Trophoblast cell (in vitro differentiated cells and primary cell): ENCODE measurements around the gene NFIC.

Source experiments
- DNase-seq, 2 donors: peaks; one replicate each; pipeline ENCODE4 v3.0.0-alpha.2; 2016
- H2AFZ ChIP-seq: 2 replicates; pipeline ENCODE4 v1.6.1; 2013; ENCODE audit warnings: low read length, moderate library complexity, mild to moderate bottlenecking; ENCODE audit not compliant: insufficient read depth, poor library complexity
- H2AK5ac ChIP-seq: 2 replicates; pipeline ENCODE4 v1.6.1; 2013; ENCODE audit warnings: mild to moderate bottlenecking, low read length
- H2BK120ac ChIP-seq: 2 replicates; pipeline ENCODE4 v1.6.1; 2013; ENCODE audit warnings: low read length, mild to moderate bottlenecking, moderate library complexity; ENCODE audit not compliant: insufficient read depth, poor library complexity
- H2BK12ac ChIP-seq: 2 replicates; pipeline ENCODE4 v1.6.1; 2013; ENCODE audit warnings: mild to moderate bottlenecking, low read length, moderate library complexity
- H2BK5ac ChIP-seq: 2 replicates; pipeline ENCODE4 v1.6.1; 2013; ENCODE audit warnings: low read length, low read depth, moderate library complexity, mild to moderate bottlenecking; ENCODE audit not compliant: poor library complexity
- H3K14ac ChIP-seq: 2 replicates; pipeline ENCODE4 v1.6.1; 2013; ENCODE audit warnings: mild to moderate bottlenecking, low read length
- H3K18ac ChIP-seq: 2 replicates; pipeline ENCODE4 v1.6.1; 2013; ENCODE audit warnings: mild to moderate bottlenecking, low read length
- H3K23ac ChIP-seq: 2 replicates; pipeline ENCODE4 v1.6.1; 2013; ENCODE audit warnings: low read length
- H3K27ac ChIP-seq: 2 replicates; pipeline ENCODE4 v1.5.1; 2013; ENCODE audit warnings: low read depth, mild to moderate bottlenecking, inconsistent platforms, low read length, moderate library complexity
- H3K27me3 ChIP-seq: 2 replicates; pipeline ENCODE4 v1.6.1; 2013; ENCODE audit warnings: inconsistent platforms, mild to moderate bottlenecking, low read length, moderate library complexity; ENCODE audit not compliant: insufficient read depth
- H3K36me3 ChIP-seq, 2 experiments: 1 replicate in 1 of 2; 2 replicates in 1 of 2; pipeline ENCODE4 v1.6.1; 2013; ENCODE audit warnings: low read length in 2 of 2, mild to moderate bottlenecking in 2 of 2, moderate library complexity in 1 of 2; ENCODE audit not compliant: insufficient read depth in 2 of 2, control insufficient read depth in 1 of 2
- H3K4ac ChIP-seq: 2 replicates; pipeline ENCODE4 v1.6.1; 2013; ENCODE audit warnings: low read depth, mild to moderate bottlenecking, low read length, moderate library complexity
- H3K4me1 ChIP-seq, 2 experiments: 1 replicate in 1 of 2; 2 replicates in 1 of 2; pipeline ENCODE4 v1.6.1; 2013; ENCODE audit warnings: low read length in 2 of 2, mild to moderate bottlenecking in 2 of 2, moderate library complexity in 1 of 2; ENCODE audit not compliant: insufficient read depth in 2 of 2, control insufficient read depth in 1 of 2
- H3K4me2 ChIP-seq: 2 replicates; pipeline ENCODE4 v1.6.1; 2013; ENCODE audit warnings: inconsistent platforms, mild to moderate bottlenecking, low read length, moderate library complexity
- H3K4me3 ChIP-seq: 2 replicates; pipeline ENCODE4 v1.5.1; 2013; ENCODE audit warnings: mild to moderate bottlenecking, low read depth, low read length, inconsistent platforms
- H3K79me1 ChIP-seq: one replicate; pipeline ENCODE4 v1.6.1; 2013; ENCODE audit warnings: low read length
- H3K79me2 ChIP-seq: 2 replicates; pipeline ENCODE4 v1.6.1; 2013; ENCODE audit warnings: low read length, mild to moderate bottlenecking; ENCODE audit not compliant: control insufficient read depth, insufficient read depth, poor library complexity
- H3K9ac ChIP-seq: 2 replicates; pipeline ENCODE4 v1.6.1; 2013; ENCODE audit warnings: mild to moderate bottlenecking, low read length
- H3K9me3 ChIP-seq: 2 replicates; pipeline ENCODE4 v1.6.1; 2013; ENCODE audit warnings: low read depth, mild to moderate bottlenecking, control low read depth, inconsistent platforms, low read length; ENCODE audit not compliant: insufficient read depth
- H4K12ac ChIP-seq: 2 replicates; pipeline ENCODE4 v1.6.1; 2013; ENCODE audit warnings: low read depth, mild to moderate bottlenecking, low read length, moderate library complexity
- H4K8ac ChIP-seq: 2 replicates; pipeline ENCODE4 v1.6.1; 2013; ENCODE audit warnings: low read depth, mild to moderate bottlenecking, low read length, moderate library complexity
- H4K91ac ChIP-seq: one replicate; pipeline ENCODE4 v1.6.1; 2013; ENCODE audit warnings: low read depth, mild to moderate bottlenecking, low read length, moderate library complexity
- WGBS: extraction: QIAGEN DNeasy Blood & Tissue Kit; methylation state at CpG from one replicate; pipeline ENCODE4 v1.1.7; 2013; ENCODE audit warnings: missing lambda C conversion rate; ENCODE audit not compliant: insufficient read length, insufficient coverage; ENCODE audit errors: extremely low coverage; 5-methylcytosine and 5-hydroxymethylcytosine counted together

Gene NFIC

DNA sequence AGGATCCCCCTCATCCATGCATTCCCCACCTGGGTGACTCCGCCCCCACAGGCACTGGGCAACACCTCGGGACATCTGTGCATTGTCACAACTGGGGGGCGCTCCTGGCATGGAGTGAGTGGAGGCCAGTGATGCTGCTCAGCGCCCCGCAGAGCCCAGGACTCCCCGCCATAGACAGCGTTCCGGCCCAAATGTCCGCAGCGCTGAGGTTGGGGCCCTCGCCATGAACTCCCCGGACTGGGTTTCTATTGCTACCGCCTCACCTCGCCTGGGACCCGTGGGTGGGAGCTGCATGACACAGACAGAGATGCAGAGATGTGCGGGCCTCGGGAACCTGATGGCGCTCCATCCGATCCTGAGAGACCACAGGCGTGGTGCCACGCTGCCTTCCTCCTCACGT, 144.3 kb downstream of the NFIC start:
- no peak overlapping the region for H2BK5ac ChIP-seq
- H3K27me3 ChIP-seq, result no peaks in the 10 kb centered on the region
- H2BK120ac ChIP-seq, result no peak overlapping the region
- no peak overlapping the region for H2AFZ ChIP-seq
- H2AK5ac ChIP-seq, result no peak overlapping the region
- DNase-seq, result no peak
- no peak overlapping the region for H3K18ac ChIP-seq
- H3K9me3 ChIP-seq, result no peaks in the 10 kb centered on the region
- H3K27ac ChIP-seq, result no peak overlapping the region
- peaks cover 24% of the 10 kb centered on the region for H3K79me1 ChIP-seq
- no peak overlapping the region for H2BK12ac ChIP-seq
- H4K8ac ChIP-seq, result no peak overlapping the region
- H3K4ac ChIP-seq, result peak overlapping the region; percentile 90
- H3K14ac ChIP-seq, result no peak overlapping the region
- WGBS, result no CpG with 5 or more reads among the region's 22 CpGs
- H3K4me1 ChIP-seq, result peaks cover 23 to 32% of the 10 kb centered on the region in 2 experiments
- H3K36me3 ChIP-seq, result peaks cover 53 to 57% of the 10 kb centered on the region in 2 experiments
- H4K12ac ChIP-seq, result no peak overlapping the region
- H3K9ac ChIP-seq, result no peak overlapping the region
- no peak overlapping the region for H3K23ac ChIP-seq
- H3K79me2 ChIP-seq, result peaks cover 54% of the 10 kb centered on the region
- no peak overlapping the region for H3K4me2 ChIP-seq
- no peak overlapping the region for H4K91ac ChIP-seq
- H3K4me3 ChIP-seq, result no peak overlapping the region

DNA sequence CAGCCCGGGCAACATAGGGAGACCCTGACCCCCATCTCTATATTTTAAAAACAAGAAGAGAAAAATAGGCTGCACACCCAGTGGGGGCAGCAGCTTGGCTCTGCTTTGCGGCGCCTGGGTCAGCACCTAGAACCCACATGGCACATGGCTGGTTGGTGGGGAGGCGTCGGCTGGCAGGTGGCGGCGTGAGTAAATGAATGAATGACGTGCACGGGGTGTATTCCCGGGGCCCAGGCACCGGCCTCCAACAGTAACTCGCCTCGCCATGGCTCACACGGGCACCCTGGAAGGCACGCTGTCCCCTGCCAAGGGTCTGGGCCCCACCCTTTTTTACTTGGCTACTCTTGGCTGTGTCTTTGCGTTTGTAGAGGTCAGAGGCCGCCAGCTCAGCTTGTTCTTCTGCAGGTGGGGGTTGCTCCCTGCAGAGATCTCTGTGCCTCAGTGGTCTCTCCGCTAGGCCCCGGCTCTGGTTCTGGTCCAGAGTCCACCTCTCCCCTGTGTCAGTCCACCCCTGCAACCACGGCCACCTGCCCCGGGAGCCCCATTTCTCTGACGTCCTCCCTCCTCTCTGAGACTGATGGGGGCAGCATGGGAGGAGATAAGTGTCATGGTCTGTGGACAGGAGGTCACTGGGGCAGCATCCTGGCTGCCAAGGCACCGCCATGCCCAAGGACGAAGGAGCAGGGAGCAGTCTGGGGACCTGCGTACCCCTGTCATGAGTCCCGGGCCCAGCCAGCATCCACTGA, 145.3 kb downstream of the NFIC start:
- Histone ChIP-seq H3K9me3 (peaks cover 2% of the 10 kb centered on the region), H3K14ac (no peak overlapping the region), H3K79me1 (peaks cover 18% of the 10 kb centered on the region), H3K4me1 (peaks cover 23 to 32% of the 10 kb centered on the region in 2 experiments), H3K79me2 (peaks cover 54% of the 10 kb centered on the region), H2BK12ac (no peak overlapping the region), H4K12ac (no peak overlapping the region), H2BK5ac (no peak overlapping the region), H2AK5ac (no peak overlapping the region), H3K4ac (peak overlapping the region; percentile 80), H3K36me3 (peaks cover 59 to 64% of the 10 kb centered on the region in 2 experiments), H2AFZ (no peak overlapping the region), H3K23ac (no peak overlapping the region), H3K18ac (peak overlapping the region; percentile 38), H4K8ac (no peak overlapping the region), H3K9ac (no peak overlapping the region), H4K91ac (no peak overlapping the region), H3K4me2 (no peak overlapping the region), H2BK120ac (no peak overlapping the region), H3K27ac (no peak overlapping the region), H3K4me3 (no peak overlapping the region), H3K27me3 (no peaks in the 10 kb centered on the region)
- DNase-seq, result no peak
- no CpG with 5 or more reads among the region's 26 CpGs for WGBS

DNA sequence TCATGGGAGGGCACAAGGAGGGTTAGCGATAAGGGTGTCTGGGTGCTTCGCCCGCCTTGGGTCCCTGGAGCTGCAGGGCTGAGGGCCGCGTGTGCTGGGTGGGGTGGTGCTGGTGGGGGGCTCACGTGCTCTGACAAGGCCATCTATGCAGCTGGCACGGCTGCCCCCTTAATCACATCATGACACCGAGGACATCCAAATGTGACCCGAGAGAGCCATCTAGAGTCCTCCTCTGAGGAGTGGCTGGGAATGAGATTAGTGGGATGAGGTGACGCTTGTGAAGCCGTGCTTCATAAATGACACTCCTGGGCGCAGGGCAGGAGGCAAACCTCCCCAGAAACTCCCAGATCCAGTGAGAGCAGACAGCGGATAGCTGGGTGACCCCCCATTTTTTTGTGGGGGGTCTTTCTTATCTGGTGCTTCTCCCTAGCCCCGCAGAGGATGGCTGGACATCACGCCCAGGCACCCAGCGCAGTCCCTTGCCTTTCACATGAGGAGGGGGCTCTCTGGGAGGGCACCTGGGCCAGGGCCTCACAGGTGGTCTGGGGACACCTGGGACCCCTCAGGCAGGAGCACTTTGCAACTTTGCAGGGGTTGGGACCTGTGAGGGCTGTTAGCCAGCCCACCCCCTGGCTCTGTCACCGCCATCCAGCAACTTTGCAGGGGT, 146.3 kb downstream of the NFIC start:
- no peak overlapping the region for H2BK120ac ChIP-seq
- peaks cover 62 to 66% of the 10 kb centered on the region in 2 experiments for H3K36me3 ChIP-seq
- no peak overlapping the region for H3K9ac ChIP-seq
- no peak overlapping the region for H3K27ac ChIP-seq
- no peaks in the 10 kb centered on the region for H3K27me3 ChIP-seq
- peaks cover 18 to 30% of the 10 kb centered on the region in 2 experiments for H3K4me1 ChIP-seq
- peak overlapping the region; percentile 80 for H3K4ac ChIP-seq
- H3K23ac ChIP-seq, result no peak overlapping the region
- H3K4me2 ChIP-seq, result no peak overlapping the region
- peaks cover 10% of the 10 kb centered on the region for H3K79me1 ChIP-seq
- H3K14ac ChIP-seq, result no peak overlapping the region
- no peak overlapping the region for H2AFZ ChIP-seq
- H3K9me3 ChIP-seq, result peaks cover 3% of the 10 kb centered on the region
- H3K18ac ChIP-seq, result no peak overlapping the region
- no peak overlapping the region for H2BK12ac ChIP-seq
- H2BK5ac ChIP-seq, result no peak overlapping the region
- H3K4me3 ChIP-seq, result no peak overlapping the region
- no peak overlapping the region for H4K8ac ChIP-seq
- H4K12ac ChIP-seq, result no peak overlapping the region
- WGBS, result no CpG with 5 or more reads among the region's 17 CpGs
- H2AK5ac ChIP-seq, result no peak overlapping the region
- H3K79me2 ChIP-seq, result peaks cover 47% of the 10 kb centered on the region
- H4K91ac ChIP-seq, result no peak overlapping the region
- DNase-seq, result no peak

DNA sequence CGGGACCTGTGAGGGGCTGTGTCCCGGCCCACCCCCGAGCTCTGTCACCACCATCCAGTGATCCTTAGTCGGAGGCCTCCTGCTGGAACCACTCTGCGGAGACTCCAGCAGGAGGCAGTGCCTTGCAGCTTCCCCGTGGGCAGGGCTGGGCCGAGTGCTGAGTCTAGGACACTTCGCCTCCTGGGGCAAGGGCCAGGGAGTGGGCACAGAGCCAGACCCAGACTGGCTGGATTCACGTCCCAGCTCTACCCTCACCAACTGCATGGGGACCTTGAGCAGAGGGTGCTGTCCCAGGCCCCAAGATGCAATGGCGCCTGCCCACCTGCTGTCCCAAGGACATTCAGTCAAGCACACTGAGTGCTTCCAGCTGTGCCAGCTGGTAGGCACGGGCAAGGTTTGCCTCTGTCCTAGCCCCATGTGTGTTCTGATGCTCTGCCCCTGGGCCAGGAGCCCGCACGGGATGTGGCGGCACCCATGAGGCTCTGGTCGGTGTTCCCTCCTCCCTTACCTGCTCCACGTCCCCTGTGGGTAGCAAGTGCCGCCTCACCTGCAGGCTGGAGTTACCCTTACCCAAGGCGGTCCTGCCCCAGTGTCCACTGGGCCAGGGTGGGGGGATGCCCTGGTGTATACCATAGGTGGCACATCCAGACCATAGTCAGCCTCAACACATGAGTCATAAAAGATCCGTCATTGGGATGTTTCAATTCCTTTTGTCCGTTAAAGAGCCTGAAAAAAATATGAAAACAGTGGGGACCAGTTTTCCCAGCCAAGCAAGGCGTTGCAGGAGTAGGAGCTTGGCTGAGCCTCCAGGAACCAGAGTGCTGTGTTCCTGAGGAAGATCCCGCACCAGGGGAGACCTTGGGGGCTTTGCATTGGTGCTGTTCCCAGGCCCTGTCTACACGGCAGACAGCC, 147.1 kb downstream of the NFIC start:
- H3K4ac ChIP-seq, result peak overlapping the region; percentile 82
- H2BK120ac ChIP-seq, result no peak overlapping the region
- peaks cover 3% of the 10 kb centered on the region for H3K9me3 ChIP-seq
- no peak for DNase-seq
- no peak overlapping the region for H3K4me2 ChIP-seq
- no peak overlapping the region for H2BK5ac ChIP-seq
- no peaks in the 10 kb centered on the region for H3K27me3 ChIP-seq
- H4K91ac ChIP-seq, result no peak overlapping the region
- peak overlapping the region; percentile 29 for H3K9ac ChIP-seq
- H3K36me3 ChIP-seq, result peaks cover 64% of the 10 kb centered on the region in 2 experiments
- no CpG with 5 or more reads among the region's 23 CpGs for WGBS
- no peak overlapping the region for H2AFZ ChIP-seq
- H3K4me3 ChIP-seq, result peak overlapping the region; percentile 14
- H3K79me1 ChIP-seq, result peaks cover 9% of the 10 kb centered on the region
- no peak overlapping the region for H4K8ac ChIP-seq
- peaks cover 45% of the 10 kb centered on the region for H3K79me2 ChIP-seq
- peaks cover 19 to 28% of the 10 kb centered on the region in 2 experiments for H3K4me1 ChIP-seq
- H2AK5ac ChIP-seq, result no peak overlapping the region
- H3K23ac ChIP-seq, result no peak overlapping the region
- no peak overlapping the region for H3K18ac ChIP-seq
- no peak overlapping the region for H3K14ac ChIP-seq
- no peak overlapping the region for H3K27ac ChIP-seq
- H2BK12ac ChIP-seq, result no peak overlapping the region
- no peak overlapping the region for H4K12ac ChIP-seq
